NCI-H2196 treated with DMSO at 0.1 percent for 48 hours (cell line): ENCODE measurements around the gene SLFN12L.
A peak's percentile ranks its signal among the peaks of the same experiment; 100 is the strongest.
"Not testable (repeated sequence)": the region's sequence is repeated elsewhere in the genome, so short reads cannot be mapped to it uniquely, and the experiment has no call there.

ENCODE experiments used
- DNase-seq: peaks from one replicate; lab custom pipeline; 2025; ENCODE audit not compliant: unreplicated experiment; lab: John Stamatoyannopoulos, UW

SLFN12L gene

DNA sequence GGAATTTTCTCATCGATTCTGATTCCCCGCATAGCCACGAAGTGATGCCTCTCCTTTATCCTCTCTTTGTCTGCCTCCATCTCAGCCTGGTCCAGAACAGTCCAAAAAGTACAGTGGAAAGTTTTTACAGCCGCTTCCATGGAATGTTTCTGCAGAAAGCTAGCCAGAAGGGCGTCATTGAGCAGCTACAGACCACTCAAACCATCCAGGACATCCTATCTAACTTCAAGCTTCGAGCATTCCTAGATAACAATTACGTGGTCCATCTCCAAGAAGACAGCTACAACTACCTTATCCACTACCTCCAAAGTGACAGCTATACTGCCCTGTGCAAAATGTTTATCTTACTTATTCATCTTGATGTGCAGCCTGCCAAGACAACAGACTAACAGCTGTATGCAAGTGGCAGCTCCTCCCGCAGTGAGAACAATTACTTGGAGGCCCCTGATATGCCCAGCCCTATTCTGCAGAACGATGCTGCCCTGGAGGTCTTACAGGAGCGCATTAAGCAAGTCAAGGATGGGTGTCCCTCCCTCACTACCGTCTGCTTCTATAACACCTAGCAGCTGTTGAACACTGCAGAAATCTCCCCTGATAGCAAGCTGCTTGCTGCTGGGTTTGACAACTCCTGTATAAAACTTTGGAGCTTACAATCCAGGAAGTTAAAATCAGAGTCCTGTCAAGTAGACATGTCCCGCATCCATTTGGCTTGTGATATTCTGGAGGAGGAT is 38.9 kb downstream of the SLFN12L start:
- DNase-seq, result no peak

GRCh38 chr17:35496451-35497290 is 40.8 kb downstream of the SLFN12L start:
- DNase-seq, result no peak

DNA sequence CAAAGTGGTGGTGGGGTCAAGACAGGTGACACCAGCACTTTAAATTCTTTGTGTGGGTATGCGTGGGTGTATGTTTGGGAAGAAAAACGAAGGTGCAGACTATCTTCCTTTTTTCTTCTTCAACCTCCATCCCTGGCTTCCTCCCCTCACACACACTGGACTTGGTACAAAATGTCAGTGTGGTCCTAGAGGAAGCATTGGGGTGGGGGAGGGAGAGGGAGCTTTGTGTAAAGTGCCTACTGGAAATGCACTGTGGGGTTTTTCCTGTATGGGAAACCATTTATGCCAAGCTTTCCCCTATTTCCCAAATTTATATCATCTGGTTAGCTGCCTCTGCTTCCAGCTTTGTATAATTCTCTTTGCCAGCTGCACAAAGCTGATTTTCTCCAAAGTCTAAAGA is 44.4 kb downstream of the SLFN12L start:
- no peak for DNase-seq

DNA sequence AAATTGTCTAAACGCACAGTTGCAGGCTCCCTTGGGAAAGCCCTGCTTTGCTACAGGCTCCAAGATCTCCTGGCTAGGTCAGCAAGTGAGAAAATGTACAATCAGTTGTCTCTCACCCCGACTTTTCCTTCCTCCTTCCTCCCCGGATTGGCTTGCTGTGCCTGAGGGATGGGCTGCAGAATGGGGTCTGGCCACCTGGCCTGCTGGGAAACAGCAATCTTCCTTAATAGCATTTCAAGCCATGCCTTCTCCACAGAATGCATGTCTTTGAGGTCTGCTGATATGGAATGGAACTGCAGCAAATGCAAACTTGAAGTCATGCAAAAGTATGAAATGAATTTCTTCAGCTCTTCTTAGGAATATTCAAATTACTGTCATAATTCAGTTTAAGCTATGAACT is 46.1 kb downstream of the SLFN12L start:
- DNase-seq, result no peak

- no peak for DNase-seq
Observed at GRCh38 chr17:35489944-35490343, 47.5 kb downstream of the SLFN12L start.

GRCh38 chr17:35488991-35489390 is 48.5 kb downstream of the SLFN12L start:
- DNase-seq, result no peak

DNA sequence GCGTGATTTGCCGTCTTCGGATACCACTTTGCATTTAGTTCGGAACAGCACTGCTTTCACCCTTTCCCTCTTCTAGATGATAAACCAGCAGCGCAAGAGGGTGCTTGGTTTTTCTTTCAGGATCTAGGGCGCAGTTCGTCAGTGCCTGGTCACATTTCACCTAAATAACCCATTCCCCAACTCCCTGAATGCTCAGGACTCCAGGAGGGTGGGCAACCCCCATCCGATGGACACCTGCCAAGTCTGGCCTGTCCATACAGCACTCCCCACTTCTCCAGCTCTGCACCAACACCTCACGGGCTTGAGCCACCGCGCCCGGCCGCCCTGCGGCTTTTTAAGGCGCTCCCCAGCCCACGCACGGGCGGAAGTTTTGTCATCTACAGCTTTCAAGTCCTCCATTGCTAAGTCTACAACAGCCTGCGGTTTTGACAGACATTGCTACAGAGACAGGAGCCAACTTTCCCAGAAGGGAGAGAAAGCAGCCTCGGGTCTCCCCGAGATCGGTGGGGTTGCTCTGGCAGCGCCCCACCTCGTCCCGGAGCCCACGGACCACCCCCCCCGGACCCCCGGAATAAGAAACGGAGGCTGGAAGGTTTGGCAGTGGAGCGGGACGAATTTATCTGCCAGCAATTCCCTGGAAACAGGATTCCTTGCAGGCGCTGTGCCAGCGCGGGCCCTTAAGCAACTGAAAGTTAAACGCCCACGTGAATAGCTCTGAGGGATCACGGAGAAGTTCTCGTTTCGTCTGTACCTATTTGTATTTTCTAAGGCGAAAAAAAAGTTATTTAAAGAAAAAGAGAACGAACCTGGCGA is 50.4 kb downstream of the SLFN12L start:
- DNase-seq, result no peak

DNA sequence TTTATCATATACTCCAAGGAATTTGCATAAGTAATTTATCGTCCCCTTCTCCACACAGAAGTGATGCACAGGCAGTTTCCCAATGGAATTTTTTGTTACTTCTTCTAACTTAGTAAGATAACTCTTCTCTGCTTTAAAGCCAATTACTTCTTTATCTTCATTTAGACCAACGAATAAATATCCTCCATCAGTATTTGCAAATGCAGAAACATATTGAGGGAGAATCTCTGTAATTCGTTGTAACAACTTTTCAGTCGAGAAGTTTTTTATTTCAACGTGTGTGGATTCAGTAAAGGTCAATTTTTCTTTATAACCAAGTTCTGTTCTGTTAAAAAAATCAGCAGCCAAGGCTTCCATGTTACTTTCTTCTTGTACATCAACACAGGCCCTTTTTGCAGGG is 58.2 kb downstream of the SLFN12L start:
- no peak for DNase-seq

DNA sequence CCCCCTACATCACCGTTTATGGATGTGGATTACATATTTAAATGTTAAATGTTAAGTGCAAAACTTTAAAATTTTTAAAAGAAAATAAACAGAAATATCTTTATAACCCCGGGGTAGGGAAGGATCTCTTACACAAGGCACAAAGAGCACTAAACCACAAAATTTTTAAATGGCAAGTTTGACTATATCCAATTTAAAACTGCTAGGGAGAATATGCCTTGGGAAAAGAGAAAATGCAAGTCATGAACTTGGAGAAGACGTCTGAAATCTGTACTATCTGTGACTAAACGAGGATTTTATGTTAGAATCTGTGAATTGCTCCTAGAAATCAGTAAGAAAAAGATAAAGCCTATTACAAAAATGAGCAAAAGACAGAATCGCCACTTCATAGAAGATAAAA is 60.2 kb downstream of the SLFN12L start:
- no peak for DNase-seq

DNA sequence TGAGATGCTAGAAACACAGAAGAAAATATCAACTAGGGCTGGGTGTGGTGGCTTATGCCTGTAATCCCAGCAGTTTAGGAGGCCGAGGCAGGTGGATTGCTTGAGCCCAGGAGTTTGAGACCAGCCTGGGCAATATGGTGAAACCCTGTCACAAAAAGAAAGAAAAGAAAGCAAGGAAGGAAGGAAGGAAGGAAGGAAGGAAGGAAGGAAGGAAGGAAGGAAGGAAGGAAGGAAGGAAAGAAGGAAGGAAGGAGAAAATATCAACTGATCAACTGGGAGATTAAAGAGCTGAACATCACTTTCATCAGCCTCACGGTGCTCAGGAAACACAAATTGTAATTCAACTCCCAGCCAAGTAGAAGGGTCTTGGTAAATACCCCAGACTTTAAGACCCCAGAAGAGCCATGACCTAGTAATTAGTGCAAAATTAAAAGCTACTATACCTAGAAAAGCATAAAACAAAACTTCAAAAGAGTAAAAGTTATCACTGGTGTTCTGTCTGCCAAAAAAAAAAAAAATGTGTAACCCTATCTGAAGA is 61.1 kb downstream of the SLFN12L start:
- no peak for DNase-seq

DNA sequence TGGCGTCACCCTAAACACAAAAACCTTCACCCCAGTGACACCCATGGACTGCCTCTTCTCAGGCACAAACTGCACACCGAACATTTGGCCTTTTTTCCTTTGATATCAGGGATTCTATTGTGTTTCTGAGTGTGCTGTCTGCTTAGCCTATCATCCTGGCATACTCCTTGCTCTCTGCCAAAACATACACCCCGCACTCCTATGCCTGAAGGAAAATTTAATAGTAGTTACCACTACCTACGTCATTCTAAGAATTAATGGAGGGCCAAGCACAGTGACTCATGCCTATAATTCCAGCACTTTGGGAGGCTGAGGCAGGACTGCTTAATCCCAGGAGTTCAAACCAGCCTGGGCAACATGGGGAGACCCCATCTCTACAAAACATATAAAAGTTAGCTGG is 69.0 kb downstream of the SLFN12L start:
- DNase-seq, result no peak

DNA sequence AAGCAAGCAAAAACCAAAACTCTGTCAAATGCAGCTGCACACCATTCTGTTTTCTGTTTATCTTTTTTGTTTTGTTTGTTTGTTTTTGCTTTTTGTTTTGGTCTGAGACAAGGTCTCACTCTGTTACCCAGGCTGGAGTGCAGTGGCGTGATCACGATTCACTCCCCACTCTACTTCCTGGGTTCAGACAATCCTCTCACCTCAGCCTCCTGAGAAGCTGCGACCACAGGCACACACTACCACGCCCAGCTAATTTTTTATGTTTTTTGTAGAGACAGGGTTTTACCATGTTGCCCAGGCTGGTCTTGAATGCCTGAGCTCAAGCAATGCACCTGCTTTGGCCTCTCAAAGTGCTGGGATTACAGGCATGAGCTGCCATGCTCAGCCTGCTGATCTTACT is 69.7 kb downstream of the SLFN12L start:
- no peak for DNase-seq

GRCh38 chr17:35460354-35460851 is 77.1 kb downstream of the SLFN12L start:
- peak; percentile 30 for DNase-seq

DNA sequence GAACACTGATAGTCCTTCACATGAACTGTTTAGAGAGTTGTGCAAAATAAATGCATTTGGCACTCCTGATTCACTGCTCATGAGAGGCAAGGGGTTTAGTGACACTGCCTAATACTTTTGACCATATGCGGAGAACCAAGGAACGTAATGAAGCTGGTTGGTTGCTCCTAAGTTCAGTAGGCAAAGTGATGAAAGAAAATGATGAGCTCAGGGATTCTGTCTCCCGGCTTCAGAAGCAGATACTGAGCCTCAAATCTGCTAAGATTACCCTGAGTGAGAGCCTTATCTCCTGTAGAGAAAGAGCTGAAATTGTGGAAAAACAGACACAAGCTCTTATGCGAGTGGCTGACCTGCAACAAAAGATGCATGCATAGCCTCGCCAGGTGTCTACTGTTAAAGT is 83.4 kb downstream of the SLFN12L start:
- DNase-seq, result not testable (repeated sequence)

DNA sequence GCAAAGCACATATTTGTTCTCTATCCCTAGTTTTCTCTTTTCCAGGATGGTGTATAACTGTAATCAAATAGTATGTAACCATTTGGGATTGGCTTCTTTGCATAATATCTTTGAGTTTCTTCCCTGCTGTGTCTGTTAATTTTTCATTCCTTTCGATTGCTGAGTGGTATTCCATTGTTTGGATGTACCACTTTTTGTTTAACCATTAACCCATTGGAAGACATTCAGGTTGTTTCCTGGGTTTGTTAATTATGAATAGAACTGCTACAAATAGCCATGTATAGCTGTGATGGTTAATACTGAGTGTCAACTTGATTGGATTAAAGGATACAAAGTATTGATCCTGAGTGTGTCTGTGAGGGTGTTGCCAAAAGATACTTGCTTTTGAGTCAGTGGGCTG is 84.3 kb downstream of the SLFN12L start:
- DNase-seq, result no peak

- no peak for DNase-seq
Observed at GRCh38 chr17:35449371-35449931, 88.0 kb downstream of the SLFN12L start.

DNA sequence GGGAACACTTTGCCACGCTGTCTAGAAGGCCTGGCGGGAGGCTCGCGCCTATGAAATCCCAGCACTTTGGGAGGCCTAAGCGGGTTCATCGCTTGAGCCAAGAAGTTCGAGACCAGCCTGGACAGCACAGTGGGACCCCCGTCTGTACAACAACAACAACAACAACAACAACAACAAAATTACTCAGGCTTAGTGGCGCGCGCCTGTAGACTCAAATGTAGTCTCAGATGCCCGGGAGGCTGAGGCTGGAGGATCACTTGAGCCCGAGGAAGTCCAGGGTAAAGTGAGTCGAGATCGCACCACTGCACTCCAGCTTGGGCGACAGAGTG is 88.6 kb downstream of the SLFN12L start:
- no peak for DNase-seq

- peak; percentile 74 for DNase-seq
Observed at GRCh38 chr17:35448214-35448898, 89.1 kb downstream of the SLFN12L start, which contains the start of gene SLFN13. Gene SLFN13, minus strand, starts transcription at chr17:35448766. Its CDS starts 3,086 bp downstream, at chr17:35445680.

- no peak for DNase-seq
Observed at GRCh38 chr17:35447499-35447898, 90.0 kb downstream of the SLFN12L start.

DNA sequence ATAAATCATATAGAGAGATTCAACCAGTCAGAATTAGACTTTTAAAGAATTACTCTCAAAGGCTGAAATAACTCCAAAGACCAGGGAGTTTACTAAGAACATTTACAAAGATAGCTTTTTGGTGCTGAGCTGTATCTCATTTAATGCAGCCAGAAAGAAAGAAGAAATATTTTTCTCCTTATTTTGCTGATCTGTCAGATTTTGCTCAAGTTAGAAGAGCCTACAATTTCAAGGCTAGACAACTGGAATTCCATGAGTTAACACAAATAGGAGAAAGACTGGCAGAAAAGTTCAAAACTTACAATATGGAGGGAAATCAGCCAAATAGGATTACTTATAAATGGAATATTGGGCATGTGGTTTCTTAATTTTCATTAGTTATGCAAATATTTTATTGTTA is 99.0 kb downstream of the SLFN12L start:
- no peak for DNase-seq
